ENCODE data around the gene ZNF490.
A peak's percentile ranks its signal among the peaks of the same experiment; 100 is the strongest.
"Not testable (repeated sequence)": the region's sequence is repeated elsewhere in the genome, so short reads cannot be mapped to it uniquely, and the experiment has no call there.

The ZNF490 gene

GRCh38 chr19:12639901-12640613 is 29.4 kb upstream of the ZNF490 start:
- Mint-ChIP-seq H3K9me3 (no peaks in the 10 kb centered on the region), H3K27me3 (no peaks in the 10 kb centered on the region), H3K4me3 (peak overlapping the region; percentile 76 to 83), H3K27ac (peak overlapping the region; percentile 93), H3K36me3 (peaks cover 25 to 45% of the 10 kb centered on the region in 2 donors), H3K4me1 (peaks cover 12 to 13% of the 10 kb centered on the region in 2 donors)
- ATAC-seq (replicated peaks) (peak; percentile 94 to 96), DNase-seq (peak; percentile 82)

- DNase-seq: no peak
- Mint-ChIP-seq H3K4me1 (peaks cover 13 to 16% of the 10 kb centered on the region in 2 donors), H3K36me3 (peaks cover 21 to 45% of the 10 kb centered on the region in 2 donors), H3K4me3 (no peak overlapping the region), H3K9me3 (no peaks in the 10 kb centered on the region), H3K27ac (no peak overlapping the region), H3K27me3 (no peaks in the 10 kb centered on the region)
- no peak for ATAC-seq (replicated peaks)
Observed at GRCh38 chr19:12638611-12639182, 28.1 kb upstream of the ZNF490 start.

GRCh38 chr19:12636631-12637030 is 26.0 kb upstream of the ZNF490 start:
- Mint-ChIP-seq H3K9me3 (no peaks in the 10 kb centered on the region), H3K4me3 (no peak overlapping the region), H3K27me3 (no peaks in the 10 kb centered on the region), H3K4me1 (peaks cover 13 to 16% of the 10 kb centered on the region in 2 donors), H3K27ac (no peak overlapping the region), H3K36me3 (peaks cover 28 to 39% of the 10 kb centered on the region in 2 donors)
- ATAC-seq (replicated peaks): no peak
- no peak for DNase-seq

- no peak overlapping the region for H3K4me3 Mint-ChIP-seq
- peak overlapping the region; percentile 51 for H3K27ac Mint-ChIP-seq
- H3K36me3 Mint-ChIP-seq: peaks cover 56 to 64% of the 10 kb centered on the region in 2 donors
- peaks cover 7 to 13% of the 10 kb centered on the region in 2 donors for H3K9me3 Mint-ChIP-seq
- no peaks in the 10 kb centered on the region for H3K27me3 Mint-ChIP-seq
- DNase-seq (no peak), ATAC-seq (replicated peaks) (no peak)
- H3K4me1 Mint-ChIP-seq: no peaks in the 10 kb centered on the region
Observed at GRCh38 chr19:12629215-12629614, 18.6 kb upstream of the ZNF490 start.

- Mint-ChIP-seq H3K4me1 (peaks cover 0 to 3% of the 10 kb centered on the region in 2 donors), H3K27me3 (no peaks in the 10 kb centered on the region), H3K27ac (no peak overlapping the region), H3K4me3 (no peak overlapping the region), H3K9me3 (peaks cover 7 to 13% of the 10 kb centered on the region in 2 donors), H3K36me3 (peaks cover 50 to 59% of the 10 kb centered on the region in 2 donors)
- ATAC-seq (replicated peaks): no peak
- no peak for DNase-seq
Observed at GRCh38 chr19:12628040-12629022, 17.7 kb upstream of the ZNF490 start.

- H3K4me1 Mint-ChIP-seq: peaks cover 0 to 11% of the 10 kb centered on the region in 2 donors
- H3K4me3 Mint-ChIP-seq: no peak overlapping the region
- H3K27ac Mint-ChIP-seq: peak overlapping the region; percentile 14
- no peaks in the 10 kb centered on the region for H3K27me3 Mint-ChIP-seq
- DNase-seq (no peak), ATAC-seq (replicated peaks) (no peak)
- peaks cover 7 to 13% of the 10 kb centered on the region in 2 donors for H3K9me3 Mint-ChIP-seq
- peaks cover 44 to 60% of the 10 kb centered on the region in 2 donors for H3K36me3 Mint-ChIP-seq
Observed at GRCh38 chr19:12626958-12627357, 16.3 kb upstream of the ZNF490 start.

- DNase-seq: no peak
- H3K27me3 Mint-ChIP-seq: no peaks in the 10 kb centered on the region
- H3K4me3 Mint-ChIP-seq: no peak overlapping the region
- peak overlapping the region; percentile 44 for H3K27ac Mint-ChIP-seq
- H3K36me3 Mint-ChIP-seq: peaks cover 29 to 46% of the 10 kb centered on the region in 2 donors
- no peak for ATAC-seq (replicated peaks)
- H3K9me3 Mint-ChIP-seq: peaks cover 2 to 7% of the 10 kb centered on the region in 2 donors
- peaks cover 6 to 25% of the 10 kb centered on the region in 2 donors for H3K4me1 Mint-ChIP-seq
Observed at GRCh38 chr19:12623361-12624031, 12.9 kb upstream of the ZNF490 start.

- H3K9me3 Mint-ChIP-seq; DNase-seq; ATAC-seq (replicated peaks); H3K27ac Mint-ChIP-seq; H3K27me3 Mint-ChIP-seq: not testable (repeated sequence)
- Mint-ChIP-seq H3K4me1 (peaks cover 8 to 31% of the 10 kb centered on the region in 2 donors), H3K4me3 (peak overlapping the region; percentile 21 to 37), H3K36me3 (peaks cover 14 to 30% of the 10 kb centered on the region in 2 donors)
Observed at GRCh38 chr19:12621253-12622024, 10.8 kb upstream of the ZNF490 start.

GRCh38 chr19:12617646-12618045 is 7.0 kb upstream of the ZNF490 start:
- H3K4me3 Mint-ChIP-seq: no peak overlapping the region
- peaks cover 33 to 39% of the 10 kb centered on the region in 2 donors for H3K36me3 Mint-ChIP-seq
- ATAC-seq (replicated peaks) (no peak), DNase-seq (no peak)
- no peaks in the 10 kb centered on the region for H3K9me3 Mint-ChIP-seq
- no peaks in the 10 kb centered on the region for H3K27me3 Mint-ChIP-seq
- no peak overlapping the region for H3K27ac Mint-ChIP-seq
- peaks cover 25 to 59% of the 10 kb centered on the region in 2 donors for H3K4me1 Mint-ChIP-seq

- no peak for DNase-seq
- no peak for ATAC-seq (replicated peaks)
- H3K27me3 Mint-ChIP-seq: no peaks in the 10 kb centered on the region
- H3K27ac Mint-ChIP-seq: peak overlapping the region; percentile 100
- H3K9me3 Mint-ChIP-seq: no peaks in the 10 kb centered on the region
- peaks cover 31 to 36% of the 10 kb centered on the region in 2 donors for H3K36me3 Mint-ChIP-seq
- H3K4me1 Mint-ChIP-seq: peaks cover 27 to 49% of the 10 kb centered on the region in 2 donors
- peak overlapping the region; percentile 100 for H3K4me3 Mint-ChIP-seq
Observed at GRCh38 chr19:12611361-12611699, 717 bp upstream of the ZNF490 start.

- ATAC-seq (replicated peaks): no peak
- no peaks in the 10 kb centered on the region for H3K9me3 Mint-ChIP-seq
- no peak overlapping the region for H3K4me3 Mint-ChIP-seq
- no peak for DNase-seq
- peaks cover 8 to 19% of the 10 kb centered on the region in 2 donors for H3K36me3 Mint-ChIP-seq
- H3K4me1 Mint-ChIP-seq: peaks cover 10 to 31% of the 10 kb centered on the region in 2 donors
- H3K27me3 Mint-ChIP-seq: no peaks in the 10 kb centered on the region
- H3K27ac Mint-ChIP-seq: no peak overlapping the region
Observed at GRCh38 chr19:12607631-12608030, 3.0 kb downstream of the ZNF490 start.

GRCh38 chr19:12606796-12607195 is 3.8 kb downstream of the ZNF490 start:
- H3K4me3 Mint-ChIP-seq: no peak overlapping the region
- H3K4me1 Mint-ChIP-seq: peaks cover 8 to 29% of the 10 kb centered on the region in 2 donors
- no peaks in the 10 kb centered on the region for H3K9me3 Mint-ChIP-seq
- H3K36me3 Mint-ChIP-seq: peaks cover 12 to 23% of the 10 kb centered on the region in 2 donors
- DNase-seq (no peak), ATAC-seq (replicated peaks) (no peak)
- H3K27me3 Mint-ChIP-seq: no peaks in the 10 kb centered on the region
- H3K27ac Mint-ChIP-seq: no peak overlapping the region

- no peaks in the 10 kb centered on the region for H3K9me3 Mint-ChIP-seq
- peak; percentile 71 for DNase-seq
- peaks cover 12 to 27% of the 10 kb centered on the region in 2 donors for H3K36me3 Mint-ChIP-seq
- no peaks in the 10 kb centered on the region for H3K27me3 Mint-ChIP-seq
- peaks cover 4 to 25% of the 10 kb centered on the region in 2 donors for H3K4me1 Mint-ChIP-seq
- peak overlapping the region; percentile 14 to 17 for H3K4me3 Mint-ChIP-seq
- peak; percentile 99 to 100 for ATAC-seq (replicated peaks)
- H3K27ac Mint-ChIP-seq: peak overlapping the region; percentile 62
Observed at GRCh38 chr19:12603714-12604113, 6.9 kb downstream of the ZNF490 start.
